Measurements from ENCODE around the gene MYPOP.
"Not testable (repeated sequence)": the region's sequence is repeated elsewhere in the genome, so short reads cannot be mapped to it uniquely, and the experiment has no call there.

Gene MYPOP

GRCh38 chr19:45905011-45905410 lies 2.6 kb upstream of the MYPOP start:
- no peak for DNase-seq

DNA sequence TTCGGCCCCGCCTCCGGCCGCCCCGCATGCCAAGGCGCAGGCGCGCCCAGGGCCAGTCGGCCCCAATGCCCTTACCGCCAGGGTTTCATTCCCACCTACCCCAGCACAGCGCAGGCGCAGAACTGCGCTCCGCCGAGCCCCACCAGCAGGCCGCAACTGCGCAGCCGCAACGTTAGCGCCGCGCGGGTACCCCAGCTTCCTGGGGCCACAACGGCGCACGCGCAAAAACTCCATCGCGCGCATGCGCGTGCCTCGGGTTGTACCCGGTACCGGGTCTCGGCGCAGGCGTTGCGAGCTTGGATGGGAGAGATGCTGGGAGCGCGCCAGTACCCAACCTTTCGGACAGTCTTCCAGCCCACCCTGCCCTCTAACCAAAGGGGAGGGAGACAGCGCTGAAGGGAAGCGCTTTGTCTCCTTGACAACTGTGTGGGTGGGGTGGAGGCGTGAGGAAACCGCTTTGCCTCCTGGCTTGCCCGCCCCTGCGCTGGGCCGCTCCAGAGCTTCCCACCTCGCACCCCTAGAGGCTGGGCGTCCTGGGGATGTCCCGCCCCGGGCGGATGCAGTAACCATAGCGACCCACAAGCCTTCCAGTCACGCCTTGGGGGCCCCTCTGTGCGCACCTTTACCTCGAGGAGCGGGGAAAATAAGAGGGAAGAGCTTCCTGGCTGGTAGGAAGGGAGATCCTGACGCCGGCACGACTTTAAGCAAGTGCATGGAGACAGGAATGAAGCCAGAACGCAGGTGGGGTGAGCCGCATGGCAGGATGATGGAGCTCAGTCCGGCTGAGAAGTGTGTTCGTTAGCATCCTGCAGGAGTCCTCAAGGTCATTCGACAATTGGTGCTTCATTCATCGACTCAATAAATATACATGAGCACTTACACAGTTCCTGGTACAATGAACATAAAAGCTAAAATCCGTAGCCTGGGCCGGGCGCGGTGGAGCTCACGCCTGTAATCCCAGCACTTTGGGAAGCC lies 525 bp upstream of the MYPOP start:
- peak; percentile 98 to 100 for DNase-seq

DNA sequence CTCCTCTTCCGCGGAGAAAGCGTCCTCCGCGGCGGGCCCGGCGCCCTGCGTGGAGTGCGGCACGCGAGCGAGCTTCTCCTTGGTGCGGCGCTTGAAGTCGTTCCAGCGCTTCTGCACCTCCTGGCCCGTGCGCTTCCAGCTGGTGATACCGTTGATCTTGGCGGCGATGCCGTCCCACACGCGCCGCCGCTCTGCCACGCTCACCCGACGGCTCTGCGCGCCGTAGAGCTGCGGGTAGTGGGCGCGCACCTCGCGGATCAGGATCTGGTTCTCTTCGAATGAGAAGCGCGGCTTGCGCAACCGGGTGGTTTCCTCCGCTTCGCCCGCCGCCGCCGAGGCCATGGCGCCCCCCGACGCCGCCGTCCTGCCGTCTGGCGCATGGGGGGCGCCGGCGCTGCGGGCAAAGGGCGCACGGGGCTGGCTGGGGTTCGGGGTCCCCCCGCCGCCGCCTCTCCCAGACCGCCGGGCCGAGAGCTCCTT lies 941 bp downstream of the MYPOP start:
- DNase-seq: no peak

DNA sequence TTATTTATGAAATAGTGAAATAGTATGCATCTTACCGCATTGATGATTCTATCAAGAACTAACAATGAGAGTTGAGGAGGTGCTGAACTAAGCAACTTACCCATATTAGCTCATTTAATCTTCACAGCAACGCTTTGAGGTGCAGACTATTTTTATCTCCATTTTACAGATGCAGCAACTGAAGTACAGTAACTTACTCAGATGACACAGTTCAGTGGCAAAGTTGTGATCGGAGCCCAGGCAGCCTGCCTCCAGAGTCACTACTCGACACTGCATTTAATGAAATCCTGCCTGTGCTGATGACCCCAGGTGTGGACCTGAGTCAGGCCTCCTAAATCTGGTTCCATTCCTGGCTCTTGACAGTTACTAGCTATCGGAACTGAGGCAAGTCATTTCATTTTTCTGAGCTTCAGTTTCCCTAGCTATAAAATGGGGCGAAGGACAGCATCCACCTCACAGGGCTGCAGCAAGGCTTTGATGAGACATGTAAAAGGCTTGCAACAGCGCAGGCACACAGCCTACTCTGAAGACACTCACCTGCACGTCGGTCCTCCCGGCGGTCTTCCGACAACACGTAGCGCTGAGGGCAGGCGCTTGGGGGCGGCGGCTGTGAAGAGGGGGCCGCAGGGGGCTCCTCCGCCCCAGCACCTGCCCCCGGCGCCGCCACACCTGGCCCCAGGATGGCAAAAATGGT lies 1.5 kb downstream of the MYPOP start:
- no peak for DNase-seq

- DNase-seq: no peak
Measured at GRCh38 chr19:45899919-45900589, 2.4 kb downstream of the MYPOP start.

GRCh38 chr19:45899253-45899652 lies 3.2 kb downstream of the MYPOP start:
- no peak for DNase-seq

DNA sequence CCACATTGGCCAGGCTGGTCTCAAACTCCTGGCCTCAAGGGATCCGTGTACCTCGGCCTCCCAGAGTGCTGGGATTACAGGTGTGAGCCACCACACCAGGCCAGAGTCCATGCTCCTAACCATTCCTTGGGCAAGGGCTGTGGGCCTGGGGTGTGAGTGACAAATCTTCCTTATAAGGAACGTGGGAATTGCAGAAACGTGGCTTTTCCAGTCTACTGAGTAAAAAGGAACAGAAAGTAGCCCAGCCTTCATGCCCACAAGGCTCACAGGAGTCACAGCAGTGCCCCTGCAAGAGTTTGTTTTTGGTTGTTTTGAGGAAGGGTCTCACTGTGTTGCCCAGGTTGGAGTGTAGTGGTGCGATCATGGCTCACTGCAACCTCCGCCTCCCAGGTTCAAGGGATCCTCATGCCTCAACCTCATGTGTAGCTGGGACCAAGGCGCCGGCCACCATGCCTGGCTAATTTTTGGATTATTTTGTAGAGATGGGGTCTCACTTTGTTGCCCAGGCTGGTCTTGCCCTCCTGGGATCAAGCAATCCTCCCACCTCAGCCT lies 5.1 kb downstream of the MYPOP start:
- no peak for DNase-seq

- not testable (repeated sequence) for DNase-seq
Measured at GRCh38 chr19:45895983-45896599, 6.3 kb downstream of the MYPOP start.

DNA sequence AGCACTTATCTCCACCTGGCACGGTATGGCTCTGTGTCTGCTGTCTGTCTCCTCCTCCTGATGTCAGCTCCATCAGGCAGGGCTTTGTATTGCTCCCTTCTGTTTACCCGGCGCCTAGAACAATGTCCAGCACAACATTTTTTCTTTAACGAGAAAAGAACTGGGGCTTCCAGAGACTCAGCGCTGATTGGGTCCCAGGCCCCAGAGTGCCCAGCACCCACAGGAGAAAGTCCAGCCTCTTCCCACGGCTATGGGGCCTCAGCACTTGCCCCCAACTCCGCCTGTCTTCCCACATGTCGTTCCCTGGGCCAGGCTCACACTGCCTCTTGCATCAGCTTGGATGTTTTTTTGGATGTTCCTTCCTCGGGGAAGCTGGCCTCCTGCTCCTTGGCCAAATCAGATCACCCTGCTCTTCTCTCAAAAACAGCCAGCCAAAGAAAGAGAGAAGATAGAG lies 6.9 kb downstream of the MYPOP start:
- DNase-seq: no peak

DNA sequence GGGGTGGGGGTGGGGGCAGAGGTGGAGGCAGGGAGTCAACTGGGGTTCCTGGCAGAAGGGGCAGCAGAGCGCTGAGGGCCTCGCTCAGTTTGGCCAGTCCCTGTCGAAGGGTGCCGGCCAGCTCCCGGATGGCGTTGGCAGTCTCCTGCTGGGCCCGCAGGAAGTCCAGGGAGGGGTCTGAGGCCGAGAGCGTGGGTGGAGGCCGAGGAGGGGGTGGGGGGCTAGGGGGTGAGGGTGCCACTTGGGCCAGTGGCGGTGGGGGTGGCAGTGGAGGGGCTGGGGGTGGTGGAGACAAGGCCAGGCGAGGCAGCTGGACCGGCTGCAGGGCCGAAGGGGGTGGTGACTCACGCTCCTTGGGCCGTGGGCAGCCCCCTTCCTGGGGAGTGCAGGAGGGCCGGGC lies 11.5 kb downstream of the MYPOP start:
- DNase-seq: no peak

GRCh38 chr19:45889210-45889885 lies 13.1 kb downstream of the MYPOP start:
- DNase-seq: no peak

DNA sequence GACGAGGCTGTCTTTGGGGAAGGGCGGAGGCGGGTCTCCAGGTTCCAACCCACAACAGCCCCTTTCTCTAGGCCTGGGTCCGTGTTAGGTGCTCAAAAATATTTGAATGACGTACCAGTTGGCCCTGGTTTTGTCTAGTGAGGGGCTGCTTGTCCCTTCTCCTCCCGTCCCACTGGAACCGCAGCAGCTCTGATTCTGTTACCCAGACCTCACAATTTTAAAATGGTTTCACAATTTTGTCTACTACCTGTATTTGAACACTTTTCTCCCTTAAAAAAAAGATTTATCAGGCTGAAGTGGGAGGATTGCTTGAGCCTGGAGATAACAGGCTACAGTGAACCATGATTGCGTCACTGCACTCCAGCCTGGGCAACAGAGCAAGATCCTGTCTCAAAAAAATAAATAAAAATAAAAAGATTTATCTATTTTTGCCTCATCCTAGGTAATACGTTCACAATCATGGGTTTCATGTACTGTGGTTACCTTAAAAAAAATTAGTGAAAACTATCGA lies 15.2 kb downstream of the MYPOP start:
- no peak for DNase-seq

DNA sequence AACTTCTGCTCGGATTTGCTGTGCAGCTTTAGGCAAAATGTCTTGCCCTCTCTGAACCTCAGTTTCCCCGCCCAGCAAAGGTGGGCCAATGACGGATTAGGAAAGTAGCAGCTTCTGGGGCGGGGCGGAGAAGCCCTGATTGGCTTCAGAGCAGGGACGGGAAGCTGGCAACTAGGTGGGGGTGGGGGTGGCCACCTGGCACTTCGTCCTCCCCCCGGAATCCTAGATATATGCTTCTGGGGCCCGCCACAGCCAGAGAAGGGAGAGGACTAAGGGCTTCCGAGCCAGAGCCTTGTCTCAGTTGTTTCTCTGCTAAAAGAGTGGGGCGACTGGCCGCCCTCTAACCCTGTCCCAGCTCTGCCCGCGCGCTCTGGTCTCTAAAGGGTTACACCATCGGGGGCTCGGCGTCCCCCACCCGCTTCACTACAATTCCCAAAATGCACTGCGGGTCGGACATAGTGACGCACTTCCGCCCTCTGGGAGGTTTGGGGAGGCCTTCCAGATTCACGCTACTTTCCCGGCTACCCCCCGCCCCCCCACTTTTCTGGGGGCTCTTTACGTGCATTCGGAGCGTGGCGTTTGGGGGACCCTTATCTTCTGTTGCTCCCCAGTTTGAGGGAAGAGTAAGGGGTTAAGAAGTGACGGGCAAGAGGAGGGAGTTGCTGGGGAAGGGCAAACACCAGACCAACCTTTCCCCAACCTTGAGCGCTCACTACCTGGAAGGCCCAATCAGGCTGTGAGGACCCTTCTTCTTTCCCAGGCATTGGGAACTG lies 15.8 kb downstream of the MYPOP start:
- DNase-seq: peak; percentile 90 to 96

DNA sequence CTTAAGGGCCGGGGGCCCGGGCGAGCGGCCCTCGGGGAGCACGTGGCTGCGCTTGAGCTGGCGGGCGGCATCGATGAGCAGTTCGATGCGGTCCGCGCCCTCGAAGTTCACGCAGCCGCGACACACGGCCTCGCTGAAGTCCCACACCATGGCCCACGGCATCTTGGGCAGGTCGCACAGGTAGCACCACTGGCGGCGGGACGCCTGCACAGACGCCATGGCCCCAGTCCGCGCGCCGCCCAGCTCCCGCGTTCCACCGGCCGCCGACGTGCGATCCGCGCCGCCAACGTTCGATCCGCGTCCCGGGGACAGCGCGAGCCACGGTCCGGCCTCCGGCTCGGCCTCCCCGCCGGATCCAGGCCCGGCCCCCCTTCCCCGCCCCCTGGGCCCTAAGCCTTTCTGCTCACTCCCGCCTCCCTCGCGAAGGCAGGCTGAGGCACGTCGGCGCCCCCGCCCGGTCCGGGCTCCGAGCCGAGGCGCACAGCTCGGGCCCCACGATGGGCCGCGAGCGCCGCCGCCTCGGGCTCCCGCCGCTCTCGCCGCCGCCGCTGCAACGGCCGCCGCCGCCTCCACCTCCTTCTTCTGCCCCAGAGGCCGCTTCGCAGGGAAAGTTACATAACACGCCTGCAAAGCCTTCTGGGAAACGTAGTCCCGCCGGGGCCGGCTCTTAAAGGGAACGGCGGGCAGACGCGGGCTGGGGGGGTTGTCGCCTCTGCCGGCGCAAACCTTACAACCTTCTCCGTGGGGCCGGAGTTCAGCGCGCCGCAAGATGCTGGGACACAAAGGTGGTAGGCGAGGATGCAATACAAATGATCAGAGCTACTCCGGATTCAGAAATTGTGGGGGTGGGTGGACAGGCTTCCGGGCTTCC lies 16.6 kb downstream of the MYPOP start, which contains the start of gene IRF2BP1:
IRF2BP1 (minus strand) TSS at position 586 of the 871 bp plus-strand sequence; CDS start at position 219, 367 bp downstream.
- DNase-seq: peak; percentile 94 to 95

DNA sequence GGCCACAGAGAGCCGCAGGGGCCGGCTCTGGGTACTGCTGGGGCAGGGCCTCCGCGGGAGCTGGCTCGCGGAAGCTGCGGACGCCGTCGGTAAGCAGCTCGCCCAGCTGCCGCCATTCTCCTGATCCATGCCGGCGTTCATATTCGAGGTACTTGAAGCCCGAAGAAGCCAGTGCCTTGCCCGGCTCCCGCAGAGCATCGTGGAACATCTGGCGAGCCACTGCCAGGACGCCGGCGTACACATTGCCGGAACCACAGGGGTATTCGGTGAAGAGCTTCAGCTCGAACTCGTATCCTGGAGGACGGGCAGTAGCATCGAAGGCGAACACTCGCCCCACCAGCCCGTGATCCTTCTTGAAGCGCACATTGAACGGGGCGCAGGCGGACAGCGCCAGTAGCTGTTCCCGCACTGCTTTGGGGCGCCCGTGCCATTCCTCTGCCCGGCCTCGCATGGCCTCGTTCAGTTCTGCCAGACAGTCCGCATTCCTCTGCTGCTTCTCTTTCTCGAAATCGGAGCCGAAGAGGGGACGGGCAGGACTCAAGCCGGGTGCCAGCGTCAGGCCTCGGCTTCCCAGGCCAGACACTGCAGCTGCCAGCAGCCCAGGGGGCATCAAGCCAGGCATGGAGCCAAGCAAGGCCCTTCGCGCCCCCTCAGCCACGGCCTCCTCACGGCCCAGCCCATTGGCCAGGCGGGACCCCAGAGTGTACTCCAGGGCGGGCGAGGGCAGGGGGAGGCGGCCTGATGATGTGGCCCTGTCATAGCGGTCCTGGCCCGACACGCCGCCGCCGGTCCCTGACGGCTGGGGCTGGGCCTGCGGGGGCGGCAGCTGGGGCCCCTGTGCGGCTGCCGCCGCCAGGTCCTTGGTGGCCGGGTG lies 17.5 kb downstream of the MYPOP start:
- DNase-seq: no peak

- DNase-seq: no peak
Measured at GRCh38 chr19:45883881-45884681, 18.3 kb downstream of the MYPOP start.

DNA sequence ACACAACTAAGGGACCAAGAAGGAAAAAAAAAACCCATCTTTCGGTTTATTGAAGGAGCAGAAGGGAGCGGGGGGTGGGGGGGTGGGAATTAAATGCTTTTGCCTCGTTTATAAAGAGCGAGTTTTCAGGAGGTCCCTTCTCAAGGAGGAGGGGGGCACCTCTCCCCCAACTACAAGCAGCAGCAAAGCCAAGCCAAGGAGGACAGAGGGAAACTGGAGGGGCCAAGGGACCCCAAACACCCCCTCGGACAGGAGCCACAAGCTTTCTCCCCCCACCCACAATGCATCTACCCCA lies 18.9 kb downstream of the MYPOP start:
- no peak for DNase-seq
